NCI-H187 treated with DMSO at 0.1 percent for 48 hours (cell line): Measurements from ENCODE around the gene ELK3.

Experiments
- DNase-seq: peaks from one replicate; lab custom pipeline; 2025; lab: John Stamatoyannopoulos, UW

The ELK3 gene

DNA sequence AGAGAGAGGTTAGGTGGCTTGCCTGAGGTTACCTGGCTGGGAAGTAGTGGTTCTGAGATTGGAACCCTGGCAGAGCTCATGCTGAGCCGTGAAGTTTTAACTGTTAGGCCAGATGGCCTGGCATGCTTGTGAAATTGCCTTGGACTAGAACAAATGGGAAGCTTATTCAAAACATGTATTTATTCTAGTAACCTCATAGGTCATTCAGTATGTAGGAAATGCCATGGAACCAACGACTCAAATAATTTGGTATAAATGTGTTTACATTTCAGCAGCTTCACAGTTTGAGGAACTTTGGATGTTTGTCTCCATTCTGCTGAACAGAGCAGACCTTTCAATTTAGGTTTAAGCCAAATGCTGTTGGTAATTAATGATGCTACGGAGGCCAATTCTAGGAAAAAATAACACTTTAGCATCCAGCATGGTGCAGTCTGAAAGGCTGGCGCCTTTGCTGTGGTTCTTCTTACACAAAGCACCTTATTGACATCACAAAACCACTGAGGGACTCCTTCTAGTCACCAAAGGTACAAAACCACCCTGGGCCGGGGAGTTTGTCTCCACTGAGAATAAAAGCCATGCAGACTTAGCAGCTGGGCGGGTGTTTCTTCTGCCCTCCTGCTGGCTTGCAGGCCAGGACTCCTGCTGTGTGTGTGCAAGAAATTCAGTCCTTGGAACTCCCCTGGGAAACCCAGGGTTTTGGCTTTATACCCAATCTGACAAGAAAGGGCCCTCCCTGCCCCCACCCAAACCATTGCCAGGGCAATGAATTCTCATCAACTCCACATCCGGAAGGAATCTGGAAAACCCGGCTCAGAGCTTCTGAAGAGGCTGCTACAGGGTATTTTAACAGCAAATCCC lies 64.2 kb downstream of the ELK3 start:
- no peak for DNase-seq

DNA sequence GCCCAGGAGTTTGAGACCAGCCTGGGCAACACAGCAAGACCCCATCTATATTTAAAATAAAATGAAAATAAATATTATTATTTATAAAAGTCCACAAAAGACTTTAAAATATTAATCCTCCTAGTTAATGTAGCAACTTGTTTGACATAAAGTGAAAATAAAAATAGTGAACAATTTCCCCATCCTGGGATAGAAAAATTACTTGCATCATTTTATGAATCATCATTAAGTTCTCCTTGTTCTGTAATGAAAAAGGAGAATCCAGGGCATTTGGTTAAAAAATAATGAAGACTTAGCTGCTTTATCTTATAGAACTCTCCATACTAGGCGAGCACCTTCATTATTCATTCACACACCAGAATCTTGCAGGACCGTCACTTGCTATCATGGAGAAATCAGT lies 66.1 kb downstream of the ELK3 start:
- no peak for DNase-seq

DNA sequence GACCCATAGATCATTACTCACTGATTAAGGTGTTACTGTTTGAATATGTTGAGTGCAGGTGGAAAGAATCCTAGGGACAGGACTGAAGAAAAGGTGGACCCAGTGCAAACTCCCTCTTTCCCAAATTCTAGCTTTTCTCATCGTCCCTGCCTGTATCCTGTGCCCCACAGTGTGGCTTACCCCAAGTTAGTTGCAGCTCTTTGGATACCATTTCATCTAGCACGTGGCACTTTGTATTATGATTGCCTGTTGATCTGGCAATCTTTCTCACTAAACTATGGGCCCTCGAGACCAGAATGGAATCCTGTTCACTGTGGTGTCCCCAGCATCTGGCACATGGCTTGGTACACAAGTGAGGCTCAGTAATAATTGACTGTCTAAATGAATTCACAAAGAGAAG lies 66.5 kb downstream of the ELK3 start:
- no peak for DNase-seq

DNA sequence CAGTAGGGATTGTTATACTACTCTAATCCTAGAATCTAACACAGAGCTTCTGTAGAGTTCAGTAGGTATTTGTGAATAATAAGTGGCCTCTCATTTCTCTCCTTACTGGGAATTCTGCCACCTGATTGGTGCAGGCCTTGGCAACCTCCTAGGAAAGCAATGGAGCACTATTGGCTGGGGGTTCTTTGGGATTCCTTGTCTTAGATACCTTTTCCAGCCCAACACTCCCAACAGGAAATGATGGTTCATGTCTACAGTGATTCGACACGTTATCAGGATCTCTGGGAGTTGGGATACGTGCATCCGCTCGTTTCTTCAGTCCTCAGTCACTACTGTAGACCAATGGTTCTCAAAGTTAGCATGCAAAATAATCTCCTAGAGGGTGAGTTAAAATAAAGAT lies 67.4 kb downstream of the ELK3 start:
- DNase-seq: no peak

DNA sequence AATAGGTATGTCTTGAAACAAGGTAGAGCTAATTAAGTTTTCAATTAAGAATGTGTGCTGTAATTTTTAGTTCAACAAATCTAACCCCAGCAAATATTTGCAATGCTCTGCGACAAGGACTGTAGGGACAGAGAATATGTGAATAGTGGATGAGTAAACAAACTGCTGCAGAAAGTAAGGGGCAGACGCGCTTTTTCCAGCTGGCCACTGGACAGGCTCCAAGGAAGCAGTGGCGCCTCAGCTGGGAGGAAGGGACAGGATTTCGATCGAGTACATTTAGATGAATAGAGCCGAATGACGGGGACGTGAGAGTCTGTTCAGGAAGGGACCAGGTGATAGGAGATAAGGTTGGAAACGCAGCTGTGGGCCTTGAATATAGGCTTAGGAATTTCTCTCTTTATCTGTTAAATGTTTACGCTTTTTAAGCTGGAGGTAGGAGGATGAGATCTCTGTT lies 69.3 kb downstream of the ELK3 start:
- no peak for DNase-seq

DNA sequence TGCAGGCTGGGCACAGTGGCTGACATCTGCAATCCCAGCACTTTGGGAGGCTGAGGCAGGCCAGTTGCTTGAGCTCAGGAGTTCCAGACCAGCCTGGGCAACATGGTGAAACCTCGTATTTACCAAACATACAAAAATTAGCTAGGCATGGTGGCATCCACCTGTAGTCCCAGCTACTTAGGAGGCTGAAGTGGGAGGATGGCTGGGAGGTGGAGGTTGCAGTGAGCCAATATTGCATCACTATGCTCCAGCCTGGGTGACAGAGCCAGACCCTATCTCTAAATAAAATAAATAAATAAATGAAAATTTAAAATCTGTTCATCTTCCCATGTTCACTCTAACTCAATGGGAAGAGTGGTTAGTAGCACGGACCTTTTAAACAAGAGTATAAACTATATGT lies 71.2 kb downstream of the ELK3 start:
- no peak for DNase-seq

DNA sequence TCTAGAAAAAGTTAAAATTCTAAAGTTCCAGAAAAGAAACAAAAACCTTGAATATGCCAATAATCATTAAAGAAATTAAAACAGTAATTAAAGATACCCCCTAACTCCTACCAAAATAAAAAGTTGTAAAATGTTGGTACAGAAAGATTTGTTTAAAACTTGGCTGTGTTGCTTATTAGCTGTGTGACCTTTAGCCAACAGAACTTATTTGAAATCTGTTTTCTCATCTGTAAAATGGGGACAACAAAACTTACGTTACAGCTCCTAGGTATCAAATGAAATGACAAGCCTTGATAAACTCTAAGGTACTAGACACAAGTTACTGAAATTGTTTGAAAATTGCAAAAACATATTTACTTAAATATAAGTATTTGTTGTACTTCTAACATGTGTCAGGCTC lies 71.7 kb downstream of the ELK3 start:
- DNase-seq: no peak

DNA sequence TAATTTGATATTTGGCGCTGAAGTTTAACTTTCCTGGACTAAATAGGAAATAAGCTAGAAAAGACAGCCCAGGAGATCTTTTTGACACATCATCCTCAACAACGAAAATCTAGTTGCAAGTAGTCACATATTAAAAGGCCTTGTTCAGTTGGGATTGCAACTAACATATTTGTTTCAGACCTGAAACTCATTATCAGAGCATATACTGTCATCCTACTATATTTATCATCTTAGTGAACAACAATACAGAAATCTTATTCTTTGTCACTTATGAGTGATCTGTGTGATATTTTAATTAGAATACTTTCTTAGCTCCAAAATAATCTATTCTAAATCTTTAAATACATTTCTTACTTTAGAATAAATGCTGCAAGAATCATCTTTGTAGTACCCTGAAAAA lies 72.1 kb downstream of the ELK3 start:
- DNase-seq: no peak

DNA sequence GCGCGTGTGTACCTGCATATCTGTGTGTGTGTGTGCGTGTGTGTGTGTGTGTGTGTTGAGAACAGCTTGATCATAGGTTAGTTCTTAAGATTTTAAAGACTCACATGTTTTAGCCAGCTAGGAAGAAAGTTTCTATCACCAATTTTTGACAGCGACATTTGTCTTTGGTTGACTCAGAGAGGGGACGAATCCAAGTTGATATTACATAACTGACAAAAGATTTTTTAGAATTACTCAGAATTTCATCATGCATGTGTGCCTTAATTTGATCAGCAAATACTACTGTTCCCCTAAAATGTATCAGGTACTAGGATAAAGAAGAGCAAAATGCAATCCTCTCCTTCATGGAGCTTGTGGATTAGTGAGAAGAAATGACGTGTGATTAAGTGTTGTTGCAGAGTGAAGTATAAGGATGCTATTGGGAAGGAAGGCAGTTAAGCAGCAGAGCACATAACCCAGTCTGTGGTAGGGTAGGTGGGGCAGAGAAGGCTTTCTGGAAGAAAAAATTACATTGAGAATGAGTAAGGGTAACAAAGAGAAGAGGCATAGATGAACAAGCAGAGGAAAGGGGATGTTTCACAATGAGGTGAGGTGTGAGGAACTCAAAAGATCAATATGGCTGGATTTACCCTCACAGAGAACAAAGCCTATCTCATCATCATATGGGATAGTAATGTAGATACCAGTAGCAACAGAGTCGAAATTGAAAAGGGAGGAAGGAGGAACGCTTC lies 77.5 kb downstream of the ELK3 start:
- DNase-seq: no peak

DNA sequence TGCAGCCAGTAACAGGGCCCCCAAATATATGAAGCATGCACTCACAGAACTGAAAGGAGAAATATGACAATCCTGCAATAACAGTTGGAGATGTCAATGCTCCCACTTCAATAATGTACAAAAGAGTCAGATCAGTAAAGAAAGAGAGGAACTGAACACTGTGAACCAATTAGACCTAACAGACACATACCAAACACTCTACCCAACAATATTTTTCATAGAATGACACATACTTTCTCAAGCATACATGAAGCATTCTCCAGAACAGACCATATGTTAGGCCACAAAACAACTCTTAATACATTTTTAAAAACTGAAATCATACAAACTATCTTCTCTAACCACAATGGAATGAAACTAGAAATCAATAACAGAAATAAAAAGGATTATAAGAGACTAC lies 80.2 kb downstream of the ELK3 start:
- DNase-seq: no peak

DNA sequence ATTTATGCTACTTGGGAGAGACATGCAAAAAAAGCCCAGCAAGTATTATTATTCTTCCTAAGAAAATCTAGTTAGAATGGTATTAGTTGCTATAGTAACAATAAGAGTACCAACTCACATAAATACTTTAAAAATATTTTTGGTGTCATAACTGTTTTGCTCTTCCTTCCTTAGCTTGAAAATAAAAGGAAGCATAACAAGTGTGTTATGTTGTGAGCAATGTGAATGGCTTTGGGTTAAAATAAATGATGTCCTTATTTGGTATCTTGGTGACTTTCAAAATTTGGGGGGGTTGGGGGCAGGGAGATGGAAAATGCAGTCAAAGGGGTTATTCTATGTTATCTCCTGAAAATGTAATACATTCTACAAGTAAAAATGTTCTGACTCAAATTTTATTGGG lies 91.0 kb downstream of the ELK3 start:
- no peak for DNase-seq

DNA sequence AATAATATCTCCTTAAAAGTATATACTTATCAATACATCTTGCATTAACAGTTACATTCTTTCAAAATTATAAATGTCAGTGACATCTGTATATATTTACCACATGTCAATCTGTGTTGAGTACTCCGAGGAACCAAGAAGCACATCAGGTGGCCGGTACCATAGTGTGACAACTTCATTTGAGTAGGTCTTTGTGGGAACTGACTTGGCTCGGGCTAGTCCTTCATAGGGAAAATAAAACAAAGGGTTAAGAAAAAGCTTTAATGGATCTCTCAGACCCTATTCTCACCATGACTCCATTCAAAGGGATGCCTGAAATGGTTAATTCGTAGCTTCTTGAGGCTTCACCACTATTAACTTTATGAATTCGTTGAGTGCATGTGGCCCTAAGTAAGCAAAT lies 94.9 kb downstream of the ELK3 start:
- no peak for DNase-seq

DNA sequence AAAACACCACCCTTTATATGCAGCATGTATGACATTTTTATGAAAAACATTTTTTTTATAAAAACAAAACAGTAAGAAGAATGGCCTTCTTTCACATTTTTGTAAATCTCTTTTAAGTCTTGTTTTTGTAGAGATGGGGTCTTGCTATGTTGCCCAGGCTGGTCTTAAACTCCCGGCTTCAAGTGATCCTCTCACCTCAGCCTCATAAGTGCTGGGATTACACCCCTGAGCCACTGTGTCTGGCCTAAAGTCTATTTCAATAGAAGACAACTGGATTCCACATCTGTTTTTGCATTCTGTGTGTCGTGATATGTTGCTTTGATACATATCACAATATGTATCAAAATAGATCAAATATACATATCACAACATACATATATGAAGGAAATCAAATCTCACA lies 98.9 kb downstream of the ELK3 start:
- DNase-seq: no peak

DNA sequence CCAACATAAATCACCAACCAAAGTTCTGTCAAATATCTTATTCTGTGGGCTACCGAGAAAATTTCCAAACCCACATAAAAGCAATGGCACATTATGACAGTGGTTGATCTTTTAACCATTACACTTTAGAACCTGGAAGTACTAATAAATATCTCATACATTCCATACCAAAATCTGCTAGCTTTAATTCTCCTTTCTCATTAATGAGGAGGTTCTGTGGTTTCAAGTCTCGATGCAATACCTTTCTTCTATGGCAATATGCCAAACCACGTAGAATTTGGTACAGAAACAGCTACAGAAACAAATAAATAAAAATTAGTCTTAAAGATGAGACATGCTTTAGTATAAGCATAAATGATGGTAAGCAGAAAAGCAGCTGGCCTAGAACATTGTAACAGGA lies 100.7 kb downstream of the ELK3 start:
- DNase-seq: no peak

DNA sequence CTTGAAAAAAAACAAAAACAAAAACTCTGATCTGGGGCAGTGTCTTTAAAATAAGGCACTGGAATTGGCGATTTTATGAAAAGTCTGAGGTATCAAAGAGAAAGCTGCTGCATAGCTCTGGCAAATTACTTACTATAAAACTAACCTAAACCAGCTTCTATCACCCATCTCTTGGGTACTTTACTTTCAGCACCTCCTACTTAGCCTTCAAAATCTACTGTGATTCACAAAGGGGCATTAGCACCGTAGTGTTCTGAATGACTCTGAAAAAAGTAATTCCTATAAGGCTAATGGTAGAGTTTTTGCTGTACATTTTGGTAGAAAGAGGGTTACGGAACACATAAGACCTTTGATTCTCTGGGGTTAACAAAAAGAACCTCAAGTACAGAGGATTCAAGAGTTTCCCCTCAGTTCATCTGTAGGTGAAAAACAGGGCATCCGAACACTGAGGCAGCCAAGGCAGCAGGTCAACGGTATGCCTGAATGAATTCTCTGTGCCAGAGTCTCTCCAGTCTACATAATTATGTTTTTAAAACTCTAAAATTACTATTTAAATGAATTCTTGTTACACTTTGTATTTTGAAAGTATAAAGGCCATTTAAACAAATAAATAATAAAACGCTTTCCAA lies 101.5 kb downstream of the ELK3 start:
- DNase-seq: no peak

DNA sequence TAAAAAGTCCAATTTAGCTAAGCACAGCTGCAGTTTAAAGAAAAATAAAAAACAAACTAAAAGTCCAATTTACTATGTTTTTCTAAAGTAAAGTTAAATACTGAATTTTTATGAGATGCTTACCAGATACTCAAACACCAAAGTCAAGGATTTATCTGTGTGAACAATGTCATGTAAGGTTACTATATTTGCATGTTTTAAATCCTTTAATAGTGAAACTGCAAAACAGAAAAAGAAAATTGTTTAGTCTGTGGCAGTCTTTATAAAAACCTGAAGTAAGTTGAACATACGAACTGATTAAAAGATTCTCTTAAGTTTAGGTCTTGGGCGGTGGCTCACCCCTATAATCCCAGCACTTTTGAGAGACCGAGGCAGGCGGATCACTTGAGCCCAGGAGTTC lies 103.3 kb downstream of the ELK3 start:
- no peak for DNase-seq

DNA sequence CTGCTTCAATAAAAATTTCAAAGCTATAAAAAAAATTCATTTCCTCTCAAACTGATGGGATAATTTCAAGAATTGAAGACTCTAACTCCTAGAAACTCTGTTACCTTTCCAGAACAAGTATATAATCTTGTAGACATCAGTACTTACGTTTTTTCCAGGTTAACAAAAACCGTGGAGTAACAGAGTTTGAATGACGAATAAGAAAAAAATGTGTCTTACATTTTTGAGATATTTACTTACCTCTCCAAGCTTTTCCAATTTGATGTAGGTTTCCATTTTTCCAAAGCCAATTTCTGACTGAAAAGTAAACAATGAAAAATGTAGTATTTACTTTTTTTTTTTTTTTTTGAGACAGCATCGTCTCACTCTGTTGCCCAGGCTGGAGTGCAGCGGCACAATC lies 105.9 kb downstream of the ELK3 start:
- DNase-seq: no peak

DNA sequence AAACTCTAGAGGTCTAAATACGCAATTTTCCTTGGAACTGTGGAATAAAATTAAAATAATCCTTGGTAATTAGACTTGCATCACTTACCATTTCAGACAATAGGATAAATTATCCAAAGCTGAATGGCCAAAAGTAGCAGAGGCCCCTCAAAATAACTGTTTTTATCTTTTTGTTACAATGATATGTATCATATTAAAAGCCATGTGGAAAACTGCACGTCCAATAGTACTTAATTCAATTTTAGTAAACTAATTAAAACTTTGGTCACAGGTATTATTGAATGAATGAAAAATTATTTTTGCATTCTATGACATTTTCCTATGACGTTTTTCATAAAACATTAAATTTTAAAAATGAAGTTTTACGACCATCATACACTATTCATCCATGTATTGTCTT lies 107.6 kb downstream of the ELK3 start:
- DNase-seq: no peak

DNA sequence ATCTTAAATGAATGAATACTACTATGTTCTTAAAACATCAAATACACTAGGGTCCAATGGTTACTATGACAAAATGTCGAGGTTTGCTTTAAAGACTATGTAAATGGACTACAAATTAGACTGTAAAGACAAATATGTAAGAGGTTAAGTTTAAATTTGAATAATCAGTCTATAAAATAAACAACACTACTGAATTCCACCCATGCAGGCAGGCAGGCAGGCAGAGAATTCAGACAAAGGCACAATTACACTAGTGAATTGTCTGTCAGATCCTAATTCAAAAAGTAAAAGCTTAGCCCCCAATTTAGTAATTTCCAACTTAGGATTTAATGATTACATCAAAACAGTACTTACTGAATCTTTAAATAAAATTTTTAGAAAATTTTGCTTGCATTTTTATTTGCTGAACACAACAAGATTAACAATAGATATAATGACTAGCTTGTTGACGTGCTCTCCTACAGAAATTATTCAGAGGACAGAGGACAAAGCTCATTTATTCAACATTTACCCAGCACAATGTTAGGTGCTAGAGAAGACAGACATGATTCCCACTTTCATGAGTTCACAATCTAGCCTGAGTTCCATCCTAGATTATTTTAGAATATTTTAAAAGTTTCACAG lies 108.6 kb downstream of the ELK3 start:
- DNase-seq: no peak

DNA sequence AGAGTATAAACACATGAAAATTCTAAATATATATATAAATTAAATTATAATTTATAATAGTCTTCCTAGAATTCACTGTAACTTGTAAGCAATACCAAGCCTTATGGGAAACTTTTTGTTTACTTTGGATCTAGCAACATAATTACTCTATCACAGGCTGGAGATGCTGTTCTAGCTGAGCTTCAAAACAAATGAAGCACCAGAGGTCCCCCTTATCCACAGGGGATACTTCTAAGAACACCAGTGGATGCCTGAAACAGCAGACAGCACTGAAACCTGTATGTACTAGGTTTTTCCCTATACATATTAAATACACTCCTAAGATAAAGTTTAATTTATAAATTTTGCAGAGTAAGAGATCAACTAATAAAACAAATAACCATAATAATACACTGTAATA lies 109.5 kb downstream of the ELK3 start:
- DNase-seq: no peak

DNA sequence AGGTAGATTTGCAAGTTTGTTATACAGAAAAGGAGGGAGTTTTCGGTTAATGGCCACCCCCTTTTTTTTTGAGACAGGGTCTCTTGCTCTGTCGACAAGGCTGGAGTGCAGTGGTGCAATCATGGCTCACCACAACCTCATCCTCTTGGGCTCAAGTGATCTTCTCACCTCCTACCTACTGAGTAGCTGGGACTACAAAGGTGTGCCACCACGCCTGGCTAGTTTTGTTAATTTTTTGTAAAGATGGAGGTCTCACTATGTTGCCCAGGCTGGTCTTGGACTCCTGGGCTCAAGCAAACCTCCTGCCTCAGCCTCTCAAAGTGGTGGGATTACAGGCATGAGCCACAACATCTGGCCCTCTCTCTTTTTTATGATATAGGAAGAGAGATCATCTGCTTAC lies 111.5 kb downstream of the ELK3 start:
- no peak for DNase-seq

DNA sequence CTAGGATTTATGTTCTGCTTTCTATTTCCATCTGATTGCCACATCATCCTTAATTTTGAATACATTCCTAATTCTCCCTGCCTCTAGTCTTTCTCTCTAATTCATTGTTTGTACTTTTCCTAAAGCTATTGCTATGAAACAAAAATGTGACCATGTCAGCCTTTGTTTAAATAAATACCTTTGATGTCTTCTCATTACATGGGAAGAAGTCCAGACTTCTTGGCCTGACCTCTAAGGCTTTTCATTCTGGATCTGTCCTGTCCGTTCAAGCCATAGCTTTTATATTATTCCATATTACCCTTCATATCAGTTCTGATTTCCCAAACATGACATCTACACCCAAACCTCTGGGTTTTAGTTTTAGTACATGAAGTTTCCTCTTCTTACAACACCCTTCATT lies 114.7 kb downstream of the ELK3 start:
- no peak for DNase-seq

DNA sequence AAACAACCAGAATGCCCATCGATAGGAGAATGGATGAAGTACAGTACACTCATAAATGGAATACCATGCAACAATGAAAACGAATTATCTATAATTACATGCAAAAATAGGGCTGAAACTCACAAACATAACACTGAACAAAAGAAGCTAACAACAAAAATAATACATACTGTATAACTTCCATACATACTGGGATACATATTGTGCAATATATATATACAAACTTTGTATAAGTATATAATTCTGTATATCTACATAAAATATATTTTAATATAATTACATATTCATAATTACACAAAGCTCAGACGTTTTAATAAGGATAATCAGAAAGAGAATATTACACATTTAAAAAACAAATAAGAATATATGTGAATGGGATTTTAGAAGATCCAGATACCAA lies 115.9 kb downstream of the ELK3 start:
- no peak for DNase-seq
